GM12801 (cell line): ENCODE data around the gene MITF.

Experiments used
- CTCF ChIP-seq: IDR thresholded peaks from one replicate; pipeline ENCODE4 v1.5.1; 2011; ENCODE audit warnings: control low read depth; ENCODE audit not compliant: insufficient read length; ENCODE audit errors: extremely low read depth

MITF gene

DNA sequence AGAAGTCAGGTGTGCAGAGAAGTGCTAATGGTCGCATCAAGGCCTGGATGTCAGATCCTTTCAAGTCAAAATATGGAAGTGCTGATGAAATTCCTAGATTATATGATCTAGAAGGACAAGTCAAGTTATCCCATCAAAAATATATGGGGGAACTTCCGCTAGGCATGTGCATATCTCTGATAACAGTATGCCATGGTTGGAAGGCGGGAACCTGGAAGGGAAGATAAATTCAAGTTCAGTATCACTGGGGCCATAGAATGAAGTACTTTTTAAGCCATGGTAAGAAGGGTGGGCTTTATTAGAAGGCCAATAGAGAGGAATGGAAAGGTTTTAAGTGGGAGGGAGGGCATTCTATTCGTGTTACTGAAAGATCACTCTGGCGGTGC, 38.3 kb downstream of the MITF start:
- no peak for TF ChIP-seq CTCF

DNA sequence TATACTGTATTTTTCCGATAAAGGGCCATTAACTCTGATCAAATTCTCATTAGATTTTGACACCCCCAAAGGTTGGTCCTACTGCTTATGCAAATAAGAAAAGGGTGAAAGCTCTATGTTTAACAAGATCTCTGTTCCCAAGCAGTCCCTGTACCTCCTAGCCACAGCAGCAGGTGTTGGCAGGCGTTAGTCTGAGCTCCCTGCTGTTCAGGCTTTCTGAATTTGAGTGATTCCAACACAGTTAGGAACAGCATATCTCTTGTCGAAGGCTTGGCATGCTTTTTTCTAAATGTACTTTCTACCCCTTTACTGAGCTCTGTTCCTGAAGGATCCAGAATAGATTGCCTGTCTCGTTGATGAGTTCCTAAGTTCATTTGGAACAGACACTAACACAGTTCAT, 42.3 kb downstream of the MITF start:
- no peak for TF ChIP-seq CTCF

DNA sequence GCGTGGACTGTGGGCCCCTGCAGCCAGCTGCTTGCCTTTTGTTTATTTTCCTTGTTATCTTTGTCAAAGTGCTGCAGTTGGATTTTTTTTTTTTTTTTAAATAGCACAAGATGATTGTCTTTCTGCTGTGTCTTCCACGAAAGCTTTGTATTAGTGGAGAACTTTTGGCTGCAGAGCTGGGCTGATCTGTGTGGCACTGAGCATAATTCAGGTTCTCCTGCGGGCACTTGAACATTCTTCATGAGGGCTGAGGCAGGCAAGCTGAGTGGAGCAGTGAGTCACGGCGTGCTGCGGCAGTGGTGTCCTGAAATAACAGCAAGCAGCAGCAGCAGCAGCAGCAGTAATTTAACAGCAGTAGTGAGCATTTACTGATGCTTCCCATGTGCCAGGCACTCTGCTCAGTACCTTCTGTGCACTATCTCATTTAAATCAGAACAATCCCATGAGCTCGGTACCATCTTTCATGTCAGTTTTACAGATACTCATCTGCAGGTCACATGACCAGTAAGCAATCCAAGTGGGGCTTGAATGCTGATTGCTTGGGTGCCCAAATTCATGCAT, 45.8 kb downstream of the MITF start:
- no peak for TF ChIP-seq CTCF

- no peak for TF ChIP-seq CTCF
Observed at GRCh38 chr3:69785769-69786320, 46.6 kb downstream of the MITF start.

GRCh38 chr3:69786854-69787253, 47.6 kb downstream of the MITF start:
- no peak for TF ChIP-seq CTCF

GRCh38 chr3:69787436-69788168, 48.3 kb downstream of the MITF start:
- no peak for TF ChIP-seq CTCF

GRCh38 chr3:69791106-69791505, 51.8 kb downstream of the MITF start:
- TF ChIP-seq CTCF, result no peak
